PC-9 (cell line): Measurements from ENCODE around the gene H3-3A. TPM values are rescaled to one million over a fixed set of nuclear protein-coding genes. Genes with fewer than 3 reads are reported as not detected.

Experiments used
- BruUV-seq: library from RNA; stranded (reverse); fragments of 400-500 nt; replicated peaks from 2 replicates; lab custom pipeline; 2021; lab: Mats Ljungman, UMichigan
- CTCF ChIA-PET: fragments of 300-600 bp; sonication (Branson Sonifier 250); formaldehyde crosslinking; loops from one replicate; lab custom pipeline; 2022; ENCODE audit warnings: antibody characterized with exemption; lab: Charles Lee
- POLR2A ChIA-PET: fragments of 300-600 bp; sonication (Branson Sonifier 250); formaldehyde crosslinking; loops from one replicate; lab custom pipeline; 2022; ENCODE audit warnings: antibody characterized with exemption; ENCODE audit not compliant: unreplicated experiment; lab: Charles Lee
- DNase-seq, 2 experiments: peaks; one replicate each; pipeline versions ENCODE4 v3.0.0 to v3.0.0-alpha.2; 2015 to 2022; ENCODE audit warnings: mixed read lengths in 1 of 2
- H2AFZ ChIP-seq: fragments of 200-600 bp; sonication (generic); 2 replicates; pipeline ENCODE4 v1.8.1; 2017; ENCODE audit warnings: antibody characterized with exemption
- H3F3A ChIP-seq: fragments of 200-600 bp; sonication (generic); 2 replicates; pipeline ENCODE4 v1.8.1; 2017; ENCODE audit warnings: antibody characterized with exemption, mild to moderate bottlenecking, low read depth; ENCODE audit not compliant: insufficient read depth
- H3K27ac ChIP-seq: fragments of 200-600 bp; sonication (generic); 2 replicates; pipeline ENCODE4 v1.6.1; 2016; ENCODE audit warnings: mixed run types
- H3K27me3 ChIP-seq: fragments of 200-600 bp; sonication (generic); 2 replicates; pipeline ENCODE4 v1.6.1; 2016; ENCODE audit warnings: low read depth, mixed run types; ENCODE audit not compliant: insufficient read depth
- H3K36me3 ChIP-seq: fragments of 200-600 bp; sonication (generic); 2 replicates; pipeline ENCODE4 v1.6.1; 2016; ENCODE audit warnings: low read depth, mixed run types
- H3K4me1 ChIP-seq: fragments of 200-600 bp; sonication (generic); replicated peaks from 2 replicates; pipeline ENCODE4 v1.6.1; 2016; ENCODE audit warnings: mixed run types; ENCODE audit not compliant: insufficient read depth
- H3K4me2 ChIP-seq: fragments of 200-600 bp; sonication (generic); 2 replicates; pipeline ENCODE4 v1.6.1; 2017; ENCODE audit warnings: mixed run types
- H3K4me3 ChIP-seq: fragments of 200-600 bp; sonication (generic); 2 replicates; pipeline ENCODE4 v1.6.1; 2016; ENCODE audit warnings: mixed run types
- H3K79me2 ChIP-seq: fragments of 200-600 bp; sonication (generic); 2 replicates; pipeline ENCODE4 v1.6.1; 2017; ENCODE audit warnings: low read depth, mixed run types
- H3K9me2 ChIP-seq: fragments of 200-600 bp; sonication (generic); 2 replicates; pipeline ENCODE4 v1.8.1; 2017; ENCODE audit warnings: mild to moderate bottlenecking; ENCODE audit not compliant: insufficient read depth
- H3K9me3 ChIP-seq: fragments of 200-600 bp; sonication (generic); 2 replicates; pipeline ENCODE4 v1.8.1; 2016; ENCODE audit warnings: low read depth; ENCODE audit not compliant: insufficient read depth
- H4K20me1 ChIP-seq: fragments of 200-600 bp; sonication (generic); 2 replicates; pipeline ENCODE4 v1.8.1; 2017; ENCODE audit not compliant: insufficient read depth
- CTCF ChIP-seq: fragments of 200-600 bp; sonication (generic); conservative IDR thresholded peaks from 2 replicates; pipeline ENCODE4 v1.6.1; 2017; ENCODE audit warnings: mixed run types, antibody characterized with exemption, mild to moderate bottlenecking, moderate library complexity
- EZH2 ChIP-seq: fragments of 200-600 bp; sonication (generic); IDR thresholded peaks from 2 replicates; pipeline ENCODE4 v1.8.0; 2017; ENCODE audit warnings: antibody characterized with exemption, low read depth
- intact Hi-C: fragments of 100-400 bp; cut with micrococcal nuclease; formaldehyde crosslinking; loops from one replicate; pipeline ENCODE4 v1.10.0; 2022; ENCODE audit not compliant: unreplicated experiment
- total RNA-seq: library from RNA; stranded (reverse); gene quantifications from 2 replicates; pipeline ENCODE4 v1.2.3, GENCODE V29; 2021

H3-3A gene
- total RNA-seq, 1 experiment from 2014 or later = 584 TPM

DNA sequence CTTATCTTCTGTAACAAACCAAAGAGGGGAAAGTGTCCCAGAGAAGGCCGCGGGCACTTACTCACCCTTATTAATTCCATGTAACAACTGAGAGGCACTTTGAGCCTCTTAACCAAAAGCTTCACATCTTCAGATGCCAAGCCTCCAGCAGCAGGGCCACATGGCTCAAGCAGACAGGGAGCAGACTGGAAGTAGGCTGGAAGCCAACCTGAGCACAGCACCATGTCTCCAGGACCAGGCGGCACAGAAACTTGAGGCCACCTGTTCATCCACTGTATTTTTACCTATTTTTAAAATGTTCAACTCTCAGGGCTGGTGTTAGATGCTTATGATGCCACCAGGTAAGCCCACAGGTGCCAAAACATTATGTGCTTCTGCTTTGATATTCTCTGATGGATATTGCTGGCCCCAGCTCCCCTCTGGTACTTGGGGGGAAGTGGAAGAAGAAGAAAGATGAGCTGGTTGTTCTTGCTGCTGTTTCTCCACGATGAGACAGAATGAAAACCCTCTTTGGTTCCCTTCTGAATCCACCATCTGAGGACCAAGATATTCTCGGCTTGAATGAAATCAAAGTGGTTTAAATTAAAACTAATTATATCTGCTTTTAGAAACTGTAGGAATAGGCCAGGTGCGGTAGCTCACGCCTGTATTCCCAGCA, 32.8 kb upstream of the H3-3A start:
- ChIA-PET CTCF (interaction anchor here (0.6 kb wide), 1 partner anchor 10 kb away, joined by 21 read pairs; no protein-coding TSS in a partner anchor), POLR2A (no interaction called here)
- Histone ChIP-seq H2AFZ (no peak overlapping the region), H3F3A (no peaks in the 10 kb centered on the region), H3K36me3 (no peaks in the 10 kb centered on the region), H3K27me3 (no peaks in the 10 kb centered on the region), H3K9me2 (no peaks in the 10 kb centered on the region), H3K9me3 (no peaks in the 10 kb centered on the region), H3K27ac (no peak overlapping the region), H3K4me1 (peaks cover 6% of the 10 kb centered on the region; the same call in 1 of the 2 replicates), H3K79me2 (no peaks in the 10 kb centered on the region), H3K4me2 (no peak overlapping the region), H4K20me1 (no peaks in the 10 kb centered on the region), H3K4me3 (no peak overlapping the region)
- TF ChIP-seq CTCF (no peak), EZH2 (no peak)
- BruUV-seq = no TSS peak
- intact Hi-C loops = no loop called here
- no peak for DNase-seq

DNA sequence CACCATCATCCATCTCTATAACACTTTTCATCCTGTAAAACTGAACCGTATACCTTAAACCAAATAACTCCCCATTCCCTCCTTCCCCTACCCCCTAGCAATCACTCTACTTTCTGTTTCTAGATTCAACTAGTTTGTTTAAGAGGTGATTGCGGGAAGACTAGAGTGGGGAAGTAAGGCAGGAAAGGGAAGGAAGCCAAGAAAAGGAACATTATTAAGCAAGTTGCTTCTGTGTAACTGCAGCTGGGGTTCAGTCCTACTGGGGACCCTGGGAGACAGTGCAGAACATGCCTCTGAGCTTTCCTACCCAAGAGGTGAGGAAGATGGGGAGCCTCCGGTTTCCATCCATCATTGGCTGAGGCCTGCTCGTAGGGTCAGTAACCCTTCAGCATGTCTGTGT, 28.9 kb upstream of the H3-3A start:
- Histone ChIP-seq H3K36me3 (no peaks in the 10 kb centered on the region), H2AFZ (no peak overlapping the region), H3F3A (no peaks in the 10 kb centered on the region), H4K20me1 (no peaks in the 10 kb centered on the region), H3K9me3 (no peaks in the 10 kb centered on the region), H3K27me3 (no peaks in the 10 kb centered on the region), H3K4me1 (no peaks in the 10 kb centered on the region), H3K27ac (no peak overlapping the region), H3K4me3 (no peak overlapping the region), H3K4me2 (no peak overlapping the region), H3K79me2 (no peaks in the 10 kb centered on the region), H3K9me2 (no peaks in the 10 kb centered on the region)
- TF ChIP-seq EZH2 = no peak
- TF ChIP-seq CTCF = no peak
- ChIA-PET POLR2A (interaction anchor here (0.6 kb wide), 1 partner anchor 127 kb away, joined by 5 read pairs; no protein-coding TSS in a partner anchor), CTCF (no interaction called here)
- no TSS peak for BruUV-seq
- no peak for DNase-seq
- intact Hi-C loops = no loop called here

- Histone ChIP-seq H3F3A (no peaks in the 10 kb centered on the region), H4K20me1 (no peaks in the 10 kb centered on the region), H3K79me2 (no peaks in the 10 kb centered on the region), H3K4me2 (no peak overlapping the region), H3K9me2 (no peaks in the 10 kb centered on the region), H3K36me3 (no peaks in the 10 kb centered on the region), H3K9me3 (no peaks in the 10 kb centered on the region), H2AFZ (no peak overlapping the region), H3K4me1 (no peaks in the 10 kb centered on the region), H3K27ac (no peak overlapping the region), H3K4me3 (no peak overlapping the region), H3K27me3 (no peaks in the 10 kb centered on the region)
- no TSS peak for BruUV-seq
- DNase-seq = no peak
- ChIA-PET POLR2A (interaction anchor here (0.6 kb wide), 1 partner anchor 126 kb away, joined by 5 read pairs; no protein-coding TSS in a partner anchor), CTCF (interaction anchor here (0.6 kb wide), 1 partner anchor 578 kb away, joined by 5 read pairs; no protein-coding TSS in a partner anchor)
- TF ChIP-seq CTCF (no peak), EZH2 (no peak)
- intact Hi-C loops = no loop called here
Observed at GRCh38 chr1:226033991-226034390, 28.5 kb upstream of the H3-3A start.
